BJ (cell line): ENCODE data around the gene STPG1. TPM values are rescaled to one million over a fixed set of nuclear protein-coding genes. Genes with fewer than 3 reads are reported as not detected.

Experiments used
- CTCF ChIA-PET: fragments of 350-600 bp; formaldehyde crosslinking; extraction: SDS; loops from one replicate; lab custom pipeline; 2021; ENCODE audit warnings: antibody characterized with exemption, inconsistent platforms; lab: Yijun Ruan, JAX
- POLR2A ChIA-PET: fragments of 300-600 bp; sonication (Branson Sonifier 250); formaldehyde crosslinking; extraction: SDS; loops from one replicate; lab custom pipeline; 2021; ENCODE audit warnings: antibody characterized with exemption; lab: Charles Lee
- DNase-seq: peaks from one replicate; pipeline ENCODE4 v3.0.0-alpha.2; 2011; ENCODE audit warnings: low read depth
- H3K27me3 ChIP-seq: 2 replicates; pipeline ENCODE4 v1.6.0; 2011; ENCODE audit warnings: low read length; ENCODE audit not compliant: control insufficient read depth, insufficient read depth
- H3K36me3 ChIP-seq: 2 replicates; pipeline ENCODE4 v1.5.1; 2011; ENCODE audit warnings: low read length; ENCODE audit not compliant: control insufficient read depth, insufficient read depth
- H3K4me3 ChIP-seq: 2 replicates; pipeline ENCODE4 v1.5.1; 2011; ENCODE audit warnings: low read depth, mild to moderate bottlenecking, control low read depth, low read length
- CTCF ChIP-seq: IDR thresholded peaks from 2 replicates; pipeline ENCODE4 v1.5.1; 2011; ENCODE audit warnings: low read depth, mild to moderate bottlenecking, control low read depth, inconsistent platforms, low read length, moderate library complexity; ENCODE audit not compliant: insufficient read depth
- polyA plus RNA-seq: library from polyadenylated mRNA; depleted of rRNA; stranded (reverse); fragments of >200 nt; gene quantifications from 2 replicates; pipeline ENCODE4 v1.2.3, GENCODE V29; 2011

The STPG1 gene
- polyA plus RNA-seq, 1 experiment: 10.3 TPM

GRCh38 chr1:24325587-24326449 is 87.8 kb downstream of the STPG1 start:
- H3K36me3 ChIP-seq: no peaks in the 10 kb centered on the region
- H3K27me3 ChIP-seq: peaks cover 45% of the 10 kb centered on the region
- POLR2A ChIA-PET: no interaction called here
- no peak overlapping the region for H3K4me3 ChIP-seq
- no peak for TF ChIP-seq CTCF
- CTCF ChIA-PET: interaction anchor here (1.1 to 2.8 kb wide), 3 partner anchors 13 to 124 kb away, joined by 5 to 8 read pairs (median 5); no protein-coding TSS in a partner anchor
- no peak for DNase-seq

- no peak for DNase-seq
- CTCF ChIA-PET: interaction anchor here (1.1 to 2.8 kb wide), 4 partner anchors 9 to 123 kb away, joined by 4 to 8 read pairs (median 5); no protein-coding TSS in a partner anchor
- TF ChIP-seq CTCF: no peak
- Histone ChIP-seq H3K4me3 (no peak overlapping the region), H3K36me3 (no peaks in the 10 kb centered on the region), H3K27me3 (peaks cover 54% of the 10 kb centered on the region)
- POLR2A ChIA-PET: interaction anchor here (0.8 kb wide), 1 partner anchor 177 kb away, joined by 3 read pairs; no protein-coding TSS in a partner anchor
Observed at GRCh38 chr1:24324903-24325302, 88.7 kb downstream of the STPG1 start.

- TF ChIP-seq CTCF: no peak
- POLR2A ChIA-PET: no interaction called here
- no peak for DNase-seq
- H3K27me3 ChIP-seq: peaks cover 62% of the 10 kb centered on the region
- no peak overlapping the region for H3K4me3 ChIP-seq
- H3K36me3 ChIP-seq: no peaks in the 10 kb centered on the region
- CTCF ChIA-PET: no interaction called here
Observed at GRCh38 chr1:24323281-24323680, 90.3 kb downstream of the STPG1 start.

GRCh38 chr1:24322470-24323177 is 91.0 kb downstream of the STPG1 start:
- POLR2A ChIA-PET: interaction anchor here (0.7 kb wide), 1 partner anchor 39 kb away, joined by 3 read pairs; no protein-coding TSS in a partner anchor
- TF ChIP-seq CTCF: no peak
- Histone ChIP-seq H3K27me3 (peaks cover 64% of the 10 kb centered on the region), H3K36me3 (no peaks in the 10 kb centered on the region), H3K4me3 (peak overlapping the region; percentile 42)
- CTCF ChIA-PET: interaction anchor here (0.7 to 3.4 kb wide), 5 partner anchors 12 to 124 kb away, joined by 3 to 16 read pairs (median 3); no protein-coding TSS in a partner anchor
- no peak for DNase-seq
